Esophagus squamous epithelium (tissue), 4 donors: Measurements from ENCODE around the gene ATG14.

Source experiments
- CTCF ChIP-seq, 6 experiments: fragments of 450-650 bp in 4 of 6; fragments of 200-600 bp in 2 of 6; sonication (generic) in 2 of 6; IDR thresholded peaks; one replicate each; pipeline ENCODE4 v1.5.1; 2016 to 2019; ENCODE audit warnings: antibody characterized with exemption in 6 of 6, mild to moderate bottlenecking in 4 of 6, moderate library complexity in 4 of 6
- POLR2A ChIP-seq, 4 donors: fragments of 450-650 bp; IDR thresholded peaks; one replicate each; pipeline ENCODE4 v1.6.1; 2017; ENCODE audit warnings: antibody characterized with exemption in 4 of 4, mild to moderate bottlenecking in 4 of 4, moderate library complexity in 3 of 4

DNA sequence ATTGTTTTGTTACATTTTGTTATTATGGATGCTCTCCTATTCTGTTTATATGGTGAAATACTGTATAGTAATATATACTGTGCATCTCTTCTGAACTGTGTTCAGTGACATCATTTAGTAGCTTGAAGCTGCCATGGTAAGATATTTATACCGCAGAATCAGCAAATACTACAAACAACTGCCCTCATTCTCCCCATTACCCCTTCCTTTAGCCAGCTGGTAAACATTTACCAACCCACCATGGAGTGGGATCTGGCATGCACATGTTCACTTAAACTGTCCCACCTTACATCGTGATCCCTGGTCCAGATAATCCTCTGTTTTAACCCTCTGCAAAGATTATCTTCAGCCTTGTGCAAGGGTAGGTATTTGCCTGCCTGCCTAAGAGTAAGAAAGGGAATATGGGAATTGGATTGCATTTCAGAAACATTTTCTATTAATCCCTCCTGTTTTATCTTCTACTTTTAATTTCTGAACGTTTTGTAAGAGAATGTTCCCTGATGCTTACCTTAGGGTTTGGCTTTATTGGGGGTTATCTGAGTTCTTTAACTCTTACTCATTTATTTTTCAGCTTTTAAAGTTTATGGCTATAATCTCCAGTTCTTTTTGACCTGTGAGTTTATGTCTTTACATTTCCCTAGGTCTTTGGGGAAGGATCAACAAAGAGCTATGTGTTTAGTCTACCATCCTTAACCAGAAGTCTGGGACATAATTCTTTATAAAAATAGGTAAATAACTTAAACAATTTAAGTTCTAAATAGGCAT, 93.9 kb downstream of the ATG14 start:
- TF ChIP-seq CTCF (IDR thresholded peaks at IDR 0.05), result no peak
- TF ChIP-seq POLR2A (IDR thresholded peaks at IDR 0.05), result no peak
